ENCODE results near the gene KLHL24. TPM values are rescaled to one million over a fixed set of nuclear protein-coding genes. Genes with fewer than 3 reads are reported as not detected.

Gene KLHL24
- total and polyA plus RNA-seq, 2 of the 4 experiments (the other 2 are of a cell fraction), result 5.7 to 25.6 TPM

- peaks cover 24% of the 10 kb centered on the region for H3K36me3 ChIP-seq (ENCODE audit: control insufficient read depth, insufficient read depth, low read length)
- peak overlapping the region; percentile 44; the same call in 1 of the 2 replicates for H3K23ac ChIP-seq (ENCODE audit: low read depth, low read length)
- H3K9me1 ChIP-seq (ENCODE audit: insufficient read depth, low read length), result peaks cover 5% of the 10 kb centered on the region; the same call in 1 of the 2 replicates
- no peak overlapping the region for H2AK9ac ChIP-seq (replicated peaks; ENCODE audit: low read depth, low read length, poor library complexity)
- H3K27ac ChIP-seq (ENCODE audit: insufficient read depth, low read length), result no peak overlapping the region
- no peaks in the 10 kb centered on the region for H3K79me1 ChIP-seq (ENCODE audit: low read depth in 1 of 2, low read length in 2 of 2)
- H4K91ac ChIP-seq (ENCODE audit: insufficient read depth, low read depth, low read length), result no peak overlapping the region
- no peaks in the 10 kb centered on the region; the same call in 1 of the 2 replicates for H3K9me3 ChIP-seq (ENCODE audit: control insufficient read depth, insufficient read depth, low read length)
- peak overlapping the region; percentile 79; the same call in 1 of the 2 replicates for H3K18ac ChIP-seq (ENCODE audit: low read depth, low read length)
- H3K14ac ChIP-seq (replicated peaks; ENCODE audit: low read depth, low read length), result no peak overlapping the region
- peak overlapping the region; percentile 54; the same call in 1 of the 2 replicates for H3K4me2 ChIP-seq (ENCODE audit: low read depth, low read length)
- no peaks in the 10 kb centered on the region for H3K27me3 ChIP-seq (ENCODE audit: control insufficient read depth, insufficient read depth, low read length)
- in situ Hi-C loops (cut with MboI; ENCODE audit: low sequenced_read_pairs), result no loop called here
- H2BK5ac ChIP-seq (ENCODE audit: low read depth, low read length, poor library complexity, severe bottlenecking), result peak overlapping the region; percentile 61
- TF ChIP-seq MAFK (IDR thresholded peaks at IDR 0.05; ENCODE audit: low read depth, low read length) (peak; percentile 31; the same call in 1 of the 2 replicates), USF2 (IDR thresholded peaks at IDR 0.05; ENCODE audit: low read depth, low read length) (no peak), MXI1 (IDR thresholded peaks at IDR 0.05; ENCODE audit: borderline replicate concordance, low read depth, low read length) (0 out of 2 replicates have a peak, but pooled peaks have one; percentile 22)
- ChIA-PET CTCF (interaction anchor here (0.6 kb wide), 1 partner anchor 693 kb away, joined by 3 read pairs; no protein-coding TSS in a partner anchor), POLR2A (ENCODE audit: unreplicated experiment) (no interaction called here)
- no peak overlapping the region for H3K9ac ChIP-seq (ENCODE audit: low read depth, low read length)
- dilution Hi-C loops (cut with HindIII; ENCODE audit: low sequenced_read_pairs, unreplicated experiment), result no loop called here
- H4K5ac ChIP-seq (ENCODE audit: low read depth, low read length), result peak overlapping the region; percentile 60; the same call in 1 of the 2 replicates
- H2BK20ac ChIP-seq (ENCODE audit: low read depth, low read length), result peak overlapping the region; percentile 45; the same call in 1 of the 2 replicates
- no peak overlapping the region for H2BK15ac ChIP-seq (ENCODE audit: low read depth, low read length)
- no peak overlapping the region for H3K4me3 ChIP-seq (ENCODE audit: insufficient read depth, low read depth, low read length)
- WGBS, 2 experiments (ENCODE audit: extremely low coverage in 2 of 2, insufficient read length in 1 of 2), result no CpG with 5 or more reads among the region's 3 CpGs
- H2AK5ac ChIP-seq (ENCODE audit: low read depth, low read length), result no peak overlapping the region
- 0 out of 2 replicates have a peak, but pooled peaks cover 2% of the 10 kb centered on the region for H4K20me1 ChIP-seq (ENCODE audit: insufficient read depth, low read length)
- peak overlapping the region in 1 of 2 experiments; percentile 72; a peak in 1 of 4 replicates for H4K8ac ChIP-seq (ENCODE audit: low read depth in 2 of 2, low read length in 2 of 2)
- ATAC-seq (ENCODE audit: low read depth) (peak; percentile 96), DNase-seq (peak; percentile 96)
- BruUV-seq (replicated peaks), result no TSS peak
- no peaks in the 10 kb centered on the region; the same call in 1 of the 2 replicates for H3K4me1 ChIP-seq (ENCODE audit: control insufficient read depth, insufficient read depth, low read length)
- intact Hi-C loops (cut with micrococcal nuclease), result loop anchor here (2.0 kb wide), 1 partner anchor 34 kb away; no protein-coding TSS in a partner anchor
- no peak overlapping the region for H3K4ac ChIP-seq (ENCODE audit: low read depth, low read length)
- H2AFZ ChIP-seq (replicated peaks; ENCODE audit: low read length, poor library complexity), result no peak overlapping the region
- peak overlapping the region; percentile 35; the same call in 1 of the 2 replicates for H2BK120ac ChIP-seq (ENCODE audit: low read depth, low read length)
- H3K56ac ChIP-seq (ENCODE audit: extremely low read depth, insufficient read depth, low read length), result no peak overlapping the region
Measured at GRCh38 chr3:183664913-183665381, 29.5 kb downstream of the KLHL24 start.
